HG02938 (cell line): ENCODE data around the gene PRXL2B.
"Not testable (repeated sequence)": the region's sequence is repeated elsewhere in the genome, so short reads cannot be mapped to it uniquely, and the experiment has no call there.

ENCODE experiments used
- ATAC-seq: cut with Tn5 transposase; IDR thresholded peaks from one replicate; pipeline ENCODE4 v1.9.1; 2021; ENCODE audit warnings: mild to moderate bottlenecking, moderate library complexity; ENCODE audit not compliant: unreplicated experiment

Gene PRXL2B

DNA sequence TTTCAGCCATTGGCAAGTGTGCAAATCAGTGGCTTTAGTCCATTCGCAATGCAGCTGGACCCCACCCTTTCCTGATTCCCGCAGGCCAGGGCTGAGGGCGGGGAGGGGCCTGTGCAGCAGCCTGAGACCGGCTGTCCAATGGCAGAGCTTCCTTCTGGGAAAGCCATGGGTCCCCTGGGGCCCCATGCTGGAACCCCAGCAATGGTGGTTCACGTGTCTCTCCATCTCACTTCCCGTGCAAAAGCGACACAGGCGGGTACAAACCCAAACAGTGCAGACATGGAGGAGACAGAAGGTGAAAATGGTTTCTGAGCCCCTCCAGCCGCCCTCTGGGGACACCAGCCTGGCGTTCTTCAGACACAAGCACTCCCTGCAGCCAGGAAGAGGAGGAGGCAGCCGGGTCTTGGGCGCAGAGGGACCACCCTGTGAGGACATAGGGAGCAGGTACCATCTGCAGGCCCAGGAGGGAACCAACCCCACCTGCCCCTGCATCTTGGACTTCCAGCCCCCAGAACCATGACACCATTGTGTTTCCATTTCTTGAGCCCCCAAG is 36.2 kb upstream of the PRXL2B start:
- ATAC-seq, result not testable (repeated sequence)

DNA sequence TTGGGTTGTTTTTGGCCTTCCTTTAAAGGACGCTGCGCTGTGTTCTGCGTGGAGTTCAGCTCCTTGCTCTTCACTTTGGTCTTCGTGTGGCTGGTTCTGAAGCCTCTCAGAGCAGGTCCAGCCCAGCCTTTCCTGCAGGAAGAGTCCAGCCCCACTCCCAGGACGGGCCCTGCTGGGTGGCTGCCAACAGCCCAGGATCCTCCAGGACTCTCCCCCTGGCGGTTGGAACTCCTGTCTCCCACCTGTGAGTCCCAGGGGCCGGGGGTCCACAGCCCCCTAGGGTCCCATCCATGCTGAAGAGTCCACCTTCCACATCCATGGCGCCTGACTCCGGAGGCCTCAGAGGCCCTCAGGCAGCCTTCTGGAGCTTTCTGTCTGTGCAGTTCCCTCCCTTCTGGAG is 35.0 kb upstream of the PRXL2B start:
- ATAC-seq, result not testable (repeated sequence)

DNA sequence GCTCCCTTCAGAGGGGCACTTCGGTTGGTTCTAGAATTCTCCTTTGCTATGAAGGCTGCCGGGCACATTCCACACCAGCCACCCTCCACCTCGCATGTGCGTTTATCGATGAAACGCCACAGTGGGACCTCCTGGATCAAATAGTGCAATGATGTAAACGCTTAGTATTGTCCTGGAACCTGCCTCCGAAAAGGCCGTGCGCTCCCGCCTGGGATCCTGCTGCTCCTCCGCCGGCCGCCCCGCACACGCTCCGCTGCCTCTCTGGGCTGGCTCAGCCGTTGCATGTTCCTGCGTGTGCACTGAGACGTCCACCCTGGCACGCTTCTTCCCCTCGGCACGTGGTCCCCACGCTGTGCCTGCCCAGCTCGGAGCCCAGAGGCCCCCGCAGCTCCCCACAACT is 34.4 kb upstream of the PRXL2B start:
- ATAC-seq, result no peak

DNA sequence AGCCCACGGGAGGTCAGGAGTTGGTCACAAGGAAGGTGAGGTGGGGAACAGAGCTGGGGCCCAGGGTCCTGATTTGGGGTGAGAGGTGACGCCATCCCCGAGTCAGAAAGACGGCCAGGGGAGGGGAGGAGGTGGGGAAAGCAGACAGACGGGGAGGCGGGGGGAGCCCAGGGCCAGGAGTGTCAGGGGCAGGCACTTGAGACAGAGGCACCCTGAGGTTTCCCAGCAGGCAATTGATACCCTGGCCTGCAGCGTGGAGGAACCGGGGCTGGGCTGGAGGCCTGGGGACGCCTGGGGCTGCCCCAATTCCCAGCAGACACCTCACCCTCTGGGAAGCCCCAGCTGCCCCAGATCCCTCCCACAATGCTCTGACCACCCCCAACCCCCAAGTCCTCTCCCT is 33.5 kb upstream of the PRXL2B start:
- ATAC-seq, result not testable (repeated sequence)

DNA sequence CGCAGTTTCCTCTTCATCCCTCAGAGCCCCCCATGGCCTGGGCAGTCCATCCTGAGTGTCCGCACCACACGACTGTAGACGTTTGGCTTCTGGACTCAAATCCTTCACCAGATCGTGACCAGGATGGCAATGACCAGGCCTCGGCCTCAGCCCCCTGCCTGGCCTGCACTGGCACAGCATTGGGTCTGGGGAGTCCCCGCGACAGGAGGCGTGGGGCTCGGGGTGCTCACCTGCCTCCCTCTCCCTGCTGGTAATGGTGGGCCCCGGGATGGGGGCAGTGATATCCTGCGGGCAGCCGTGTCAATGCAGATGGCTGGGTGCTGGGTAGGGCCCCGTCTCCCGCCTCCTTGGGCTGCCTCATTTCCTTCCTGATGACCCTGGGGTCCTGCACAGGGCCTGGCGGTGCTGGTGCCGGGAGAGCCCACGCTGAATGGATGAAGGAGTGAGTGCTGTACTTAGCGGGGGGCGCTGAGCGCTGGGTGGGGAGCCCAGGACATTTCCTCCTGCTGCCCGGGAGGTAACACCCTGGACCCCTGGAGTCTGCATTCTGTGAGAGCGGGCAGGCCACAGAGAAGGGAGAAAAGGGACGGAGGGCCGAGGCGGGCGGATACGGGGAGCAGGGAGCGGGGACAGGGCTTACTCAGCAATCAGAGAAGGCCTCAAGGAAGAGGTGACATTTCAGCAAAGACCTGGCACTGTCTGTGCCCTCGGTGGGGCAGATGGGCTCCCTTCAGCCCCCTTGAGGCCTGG is 32.5 kb upstream of the PRXL2B start:
- ATAC-seq, result no peak

DNA sequence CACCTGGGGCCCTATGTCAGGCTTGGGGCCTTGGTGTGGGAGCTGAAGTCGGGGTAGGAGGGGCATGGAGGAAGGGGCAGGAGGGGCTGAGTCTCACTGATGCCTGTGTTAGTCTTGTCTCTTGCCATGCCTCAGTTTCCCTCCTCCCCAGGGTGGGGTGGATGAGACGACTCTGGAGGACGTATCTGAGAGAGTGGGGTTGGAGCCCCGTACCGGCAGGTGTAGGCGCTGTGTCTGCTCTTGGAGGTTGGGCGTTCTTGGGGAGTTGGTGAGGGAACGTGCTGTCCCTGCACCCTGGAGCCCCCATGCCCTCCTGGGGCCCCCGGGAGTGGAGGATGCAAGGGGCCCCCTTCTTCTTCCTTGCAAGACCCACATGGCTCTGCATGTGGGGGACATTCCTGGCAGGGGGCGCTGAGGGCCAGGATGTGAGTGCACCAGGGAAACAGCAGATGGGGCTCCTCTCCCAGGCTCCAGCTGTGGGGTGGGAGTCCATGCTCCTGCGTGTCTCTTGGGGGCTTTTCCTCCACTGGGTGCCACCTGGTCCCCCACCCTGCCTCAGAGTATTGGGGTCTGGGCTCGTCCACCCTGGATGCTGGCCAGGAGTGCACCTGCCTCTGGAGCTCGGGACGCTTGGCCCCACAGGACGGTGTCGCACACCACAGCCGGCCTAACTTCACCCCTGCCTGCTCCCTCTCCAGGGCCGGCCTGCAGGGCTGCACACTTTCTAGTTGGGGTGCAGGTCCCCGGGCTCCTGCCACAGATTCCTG is 31.8 kb upstream of the PRXL2B start:
- ATAC-seq, result no peak

DNA sequence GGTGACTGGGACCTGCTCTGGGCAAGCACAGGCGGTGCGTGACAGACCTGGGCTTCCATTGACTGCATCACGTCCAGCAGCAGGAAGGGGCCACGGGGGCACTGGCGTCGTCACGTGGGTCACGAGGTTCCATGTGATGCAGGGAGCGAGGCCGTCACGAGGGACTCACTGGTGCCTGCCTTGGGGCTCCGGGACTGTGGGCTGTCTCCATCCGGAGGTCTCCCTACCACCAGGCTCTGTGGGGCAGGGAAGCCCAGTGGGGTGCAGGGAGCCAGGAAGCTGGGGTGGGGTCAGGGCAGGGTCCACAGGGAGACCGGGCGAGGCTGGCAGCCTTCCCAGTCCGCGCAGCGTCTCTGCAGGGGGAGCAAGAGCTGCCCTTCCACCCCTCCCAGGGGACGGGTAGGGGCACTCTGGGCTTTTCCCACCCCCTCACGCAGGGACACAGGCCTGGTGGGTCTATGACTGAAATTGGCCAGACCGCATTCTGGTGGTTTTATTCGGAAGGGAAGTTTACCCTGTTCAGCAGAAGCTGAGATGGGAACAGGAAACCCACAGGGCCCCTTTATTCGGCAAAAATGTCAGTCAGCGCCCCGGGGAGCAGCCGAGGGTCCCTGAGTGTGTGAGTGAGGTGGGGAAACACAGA is 30.8 kb upstream of the PRXL2B start:
- ATAC-seq, result peak; percentile 26

DNA sequence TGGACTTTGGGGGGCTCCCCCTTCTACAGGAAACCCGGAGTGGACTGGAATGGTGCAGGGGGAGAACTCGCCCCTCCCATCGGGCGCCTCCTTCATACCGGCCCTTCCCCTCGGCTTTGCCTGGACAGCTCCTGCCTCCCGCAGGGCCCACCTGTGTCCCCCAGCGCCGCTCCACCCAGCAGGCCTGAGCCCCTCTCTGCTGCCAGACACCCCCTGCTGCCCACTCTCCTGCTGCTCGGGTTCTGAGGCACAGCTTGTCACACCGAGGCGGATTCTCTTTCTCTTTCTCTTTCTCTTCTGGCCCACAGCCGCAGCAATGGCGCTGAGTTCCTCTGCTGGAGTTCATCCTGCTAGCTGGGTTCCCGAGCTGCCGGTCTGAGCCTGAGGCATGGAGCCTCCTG is 30.3 kb upstream of the PRXL2B start, which contains the start of gene TNFRSF14:
TNFRSF14 (plus strand) TSS at position 95 of the 401 bp plus-strand sequence; CDS start at position 389, 294 bp downstream.
- peak; percentile 53 for ATAC-seq

DNA sequence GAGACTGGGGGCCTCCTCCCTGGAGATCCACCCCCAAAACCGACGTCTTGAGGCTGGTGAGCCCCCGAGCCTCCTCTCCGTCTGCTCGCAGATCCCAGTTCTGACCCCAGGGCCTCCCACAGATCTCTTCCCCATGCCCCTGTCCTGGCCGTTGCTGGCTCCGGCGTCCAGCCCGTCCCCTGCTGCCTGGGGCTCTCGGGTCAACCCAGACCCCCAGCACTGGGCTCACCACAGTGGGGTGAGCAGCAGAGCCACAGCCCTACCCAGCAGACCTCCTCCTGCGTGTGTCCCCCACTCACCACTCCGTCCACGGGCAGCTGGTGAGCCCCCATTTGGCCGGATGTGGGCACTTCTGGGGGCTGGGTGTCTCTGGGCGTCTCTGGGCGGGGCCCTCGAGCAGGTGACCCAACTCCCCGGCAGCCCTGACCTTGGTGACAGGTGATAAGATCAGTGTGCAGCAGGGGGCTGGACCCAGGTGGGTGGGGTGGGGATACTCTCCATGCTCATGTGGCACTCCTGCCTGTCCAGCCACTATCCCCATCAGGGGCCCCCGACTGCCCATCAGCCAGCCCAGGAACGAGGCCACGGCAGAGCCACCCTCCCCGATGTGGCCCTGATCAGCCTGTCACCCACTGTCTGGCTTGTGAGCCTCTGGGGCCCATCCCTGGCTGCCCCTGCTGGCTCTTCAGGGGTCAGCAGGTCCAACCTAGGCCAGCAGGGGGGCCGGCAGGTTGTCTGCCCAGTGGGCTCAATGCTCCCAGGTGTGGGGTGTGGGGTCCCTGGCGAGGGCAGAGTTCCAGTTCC is 29.7 kb upstream of the PRXL2B start:
- peak; percentile 28 for ATAC-seq

DNA sequence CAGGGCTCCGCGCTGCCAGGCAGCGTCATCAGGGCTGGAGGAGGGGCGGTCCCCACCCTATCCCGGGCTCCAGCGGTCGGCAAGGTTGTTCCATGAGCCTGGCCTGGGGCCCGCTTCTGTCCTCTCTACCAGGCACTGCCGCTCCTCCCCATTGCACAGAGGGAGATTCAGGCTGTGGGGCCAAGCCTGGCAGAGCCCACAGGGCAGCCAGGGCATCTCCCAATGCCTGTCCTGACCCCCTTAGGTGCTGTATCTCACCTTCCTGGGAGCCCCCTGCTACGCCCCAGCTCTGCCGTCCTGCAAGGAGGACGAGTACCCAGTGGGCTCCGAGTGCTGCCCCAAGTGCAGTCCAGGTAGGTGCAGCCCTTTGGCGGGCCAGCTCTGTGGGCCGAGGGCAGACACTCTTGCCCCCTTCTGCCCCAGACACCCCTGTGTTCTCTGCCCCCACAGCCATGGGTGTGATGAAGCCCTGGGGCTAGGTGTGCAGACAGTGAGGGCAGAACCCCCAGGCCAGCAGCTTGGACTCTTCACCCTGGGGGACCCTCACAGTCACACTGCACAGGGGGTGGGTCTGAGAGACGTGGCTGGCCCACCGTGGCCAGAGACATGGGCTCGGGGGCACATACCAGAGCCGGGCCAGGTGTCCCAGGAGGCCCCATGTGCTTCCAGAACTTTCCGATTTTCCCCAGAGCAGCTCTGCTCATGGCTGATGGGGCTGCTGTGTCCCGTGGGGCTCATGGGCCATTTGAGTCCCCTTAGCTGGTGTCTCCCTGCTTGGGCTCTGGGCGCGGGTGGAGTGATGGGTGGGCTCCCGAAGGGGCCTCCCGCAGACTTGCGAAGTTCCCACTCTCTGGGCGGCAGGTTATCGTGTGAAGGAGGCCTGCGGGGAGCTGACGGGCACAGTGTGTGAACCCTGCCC is 28.8 kb upstream of the PRXL2B start:
- ATAC-seq, result no peak

DNA sequence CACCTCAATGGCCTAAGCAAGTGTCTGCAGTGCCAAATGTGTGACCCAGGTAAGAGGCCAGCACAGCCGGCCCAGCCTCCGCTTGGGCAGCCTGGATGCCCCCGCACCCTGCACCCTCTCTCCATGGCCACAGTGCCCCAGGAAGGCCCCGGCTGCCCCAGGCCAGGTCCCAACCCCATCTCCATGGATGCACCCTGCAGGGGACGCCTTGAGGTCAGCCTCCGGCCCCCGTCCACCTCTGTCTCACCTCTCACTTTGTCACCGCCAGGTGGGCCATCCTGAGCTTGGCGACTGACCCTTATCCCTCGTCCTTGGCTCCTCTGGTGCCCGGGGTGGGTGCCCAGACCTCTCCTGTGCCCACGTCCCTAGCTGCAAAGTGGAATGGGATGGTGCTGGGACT is 28.2 kb upstream of the PRXL2B start:
- ATAC-seq, result no peak

DNA sequence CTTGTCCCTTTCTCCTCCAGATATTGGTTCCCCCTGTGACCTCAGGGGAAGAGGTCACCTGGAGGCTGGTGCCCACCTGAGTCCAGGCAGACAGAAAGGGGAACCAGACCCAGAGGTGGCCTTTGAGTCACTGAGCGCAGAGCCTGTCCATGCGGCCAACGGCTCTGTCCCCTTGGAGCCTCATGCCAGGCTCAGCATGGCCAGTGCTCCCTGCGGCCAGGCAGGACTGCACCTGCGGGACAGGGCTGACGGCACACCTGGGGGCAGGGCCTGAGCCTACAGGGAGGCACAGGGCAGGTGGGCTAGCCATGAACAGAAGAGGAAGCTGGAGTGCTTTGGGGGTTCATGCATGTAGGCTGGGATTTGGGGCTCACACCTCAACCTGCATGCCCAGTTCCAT is 27.7 kb upstream of the PRXL2B start:
- no peak for ATAC-seq

DNA sequence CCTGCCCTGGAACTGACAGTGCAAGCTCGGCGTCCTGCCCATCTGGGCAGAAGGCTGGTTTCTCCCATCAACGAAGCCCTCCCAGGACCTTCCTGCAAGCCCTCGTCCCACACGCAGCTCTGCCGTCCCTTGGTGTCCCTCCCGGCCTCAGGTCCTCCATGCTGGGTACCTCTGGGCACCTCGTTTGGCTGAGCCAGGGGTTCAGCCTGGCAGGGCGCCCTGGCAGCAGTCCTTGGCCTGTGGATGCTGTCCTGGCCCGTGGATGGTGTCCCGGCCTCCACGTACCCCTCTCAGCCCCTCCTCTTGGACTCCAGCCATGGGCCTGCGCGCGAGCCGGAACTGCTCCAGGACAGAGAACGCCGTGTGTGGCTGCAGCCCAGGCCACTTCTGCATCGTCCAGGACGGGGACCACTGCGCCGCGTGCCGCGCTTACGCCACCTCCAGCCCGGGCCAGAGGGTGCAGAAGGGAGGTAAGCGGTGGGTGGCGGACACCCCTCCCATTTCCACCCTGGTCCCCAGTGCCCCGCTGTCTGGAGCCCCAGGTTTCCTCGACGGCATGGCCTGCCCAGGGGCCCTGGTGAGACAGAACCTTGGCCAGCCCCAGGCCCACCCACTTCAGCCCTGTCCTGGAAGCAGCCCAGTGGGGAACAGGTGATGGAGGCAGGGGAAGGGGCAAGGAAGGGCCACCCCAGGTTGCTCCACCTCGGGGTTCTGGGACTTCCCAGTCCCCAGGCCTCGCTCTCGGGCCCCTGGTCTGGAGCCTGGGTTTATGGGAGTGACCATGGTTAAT is 26.9 kb upstream of the PRXL2B start:
- ATAC-seq, result no peak

DNA sequence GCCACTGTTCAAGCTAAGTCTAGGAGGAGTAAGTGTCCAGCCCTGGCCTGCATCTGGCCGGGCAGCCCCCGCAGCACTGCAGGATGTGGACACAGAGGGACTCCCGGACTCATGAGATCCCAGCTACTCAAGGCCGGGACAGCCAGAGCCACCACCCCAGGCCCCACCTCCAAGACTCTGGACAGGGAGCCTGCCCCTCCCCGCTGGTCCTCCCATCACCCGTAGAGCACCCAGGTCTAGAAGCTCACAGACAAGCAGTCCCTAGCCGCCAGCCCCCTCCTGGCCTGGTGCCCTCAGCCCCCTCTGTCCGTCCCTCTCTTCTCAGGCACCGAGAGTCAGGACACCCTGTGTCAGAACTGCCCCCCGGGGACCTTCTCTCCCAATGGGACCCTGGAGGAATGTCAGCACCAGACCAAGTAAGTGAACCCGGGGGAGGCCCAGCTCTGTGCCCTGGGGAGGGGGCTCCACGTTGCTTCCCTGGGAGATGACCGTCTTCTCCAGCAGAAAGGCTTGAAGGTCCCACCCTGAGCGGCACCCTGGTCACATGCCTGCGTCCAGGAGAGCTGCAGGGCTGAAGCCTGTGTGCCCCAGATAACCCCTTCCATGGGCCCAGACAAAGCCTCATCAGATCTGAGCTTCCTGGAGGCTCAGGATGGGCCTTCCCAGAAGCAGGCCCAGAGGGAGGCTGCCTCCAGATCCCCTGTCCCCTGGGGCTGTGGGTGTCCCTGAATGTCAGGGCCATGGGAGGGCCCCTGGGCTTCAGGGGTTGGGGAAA is 26.1 kb upstream of the PRXL2B start:
- ATAC-seq, result no peak

DNA sequence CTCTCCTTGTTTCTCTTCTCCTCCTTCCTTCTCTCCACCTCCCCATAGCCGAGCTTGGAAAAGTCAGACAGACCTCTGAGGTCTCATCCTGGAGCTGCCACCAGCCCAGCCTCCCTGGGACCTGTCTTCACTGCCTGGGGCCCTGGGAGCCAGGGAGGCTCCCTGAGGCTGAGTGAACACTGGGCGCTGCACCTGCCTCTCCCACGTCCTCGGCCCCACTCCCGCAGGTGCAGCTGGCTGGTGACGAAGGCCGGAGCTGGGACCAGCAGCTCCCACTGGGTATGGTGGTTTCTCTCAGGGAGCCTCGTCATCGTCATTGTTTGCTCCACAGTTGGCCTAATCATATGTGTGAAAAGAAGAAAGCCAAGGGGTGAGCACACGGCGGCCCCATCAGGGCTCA is 25.1 kb upstream of the PRXL2B start:
- no peak for ATAC-seq

DNA sequence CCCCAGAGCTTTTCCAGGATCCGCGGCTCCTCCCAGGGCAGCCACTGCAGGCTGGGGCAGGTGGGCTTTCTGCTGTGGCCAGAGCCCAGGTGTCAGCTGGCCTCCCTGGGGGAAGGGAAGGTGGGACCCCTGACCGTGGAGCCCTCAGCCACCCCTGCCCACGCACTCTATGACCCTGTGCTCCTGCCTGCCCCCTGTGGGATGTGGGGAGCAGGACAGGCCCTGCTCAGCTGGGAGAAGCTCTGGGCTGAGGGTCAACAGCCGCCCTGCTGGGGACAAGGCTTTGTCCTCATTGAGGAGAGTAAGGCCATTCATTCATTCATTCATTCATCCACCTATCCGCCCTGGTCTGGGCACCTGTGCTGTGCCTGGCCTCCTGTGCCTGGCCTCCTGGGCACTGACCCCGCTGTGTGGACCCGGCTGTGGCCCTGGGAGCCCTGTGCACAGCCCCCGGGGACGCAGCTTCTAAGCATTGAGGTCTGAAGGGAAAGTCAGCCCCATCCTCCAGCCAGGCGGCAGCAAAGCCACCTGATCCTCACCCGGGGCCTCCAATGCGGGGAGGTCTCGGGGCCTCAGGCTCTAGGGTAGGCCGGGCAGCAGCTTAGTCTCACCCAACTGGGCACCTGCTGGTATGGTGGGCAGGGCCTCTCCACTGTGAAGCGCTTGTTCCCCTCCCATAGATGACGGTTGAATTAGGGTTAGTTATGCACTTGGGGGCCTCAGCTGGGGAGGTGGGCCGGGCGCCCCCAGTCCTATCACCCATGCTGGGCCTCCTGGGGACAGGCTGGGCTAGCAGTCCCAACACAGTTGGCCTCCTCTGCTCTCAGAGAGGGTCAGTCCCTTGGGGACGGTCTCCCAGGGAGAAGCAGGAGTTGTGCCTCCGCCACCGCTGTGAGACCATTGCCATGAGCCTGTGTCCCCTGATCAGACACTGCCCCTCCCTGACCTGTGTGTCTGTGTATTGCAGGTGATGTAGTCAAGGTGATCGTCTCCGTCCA is 24.4 kb upstream of the PRXL2B start:
- no peak for ATAC-seq

DNA sequence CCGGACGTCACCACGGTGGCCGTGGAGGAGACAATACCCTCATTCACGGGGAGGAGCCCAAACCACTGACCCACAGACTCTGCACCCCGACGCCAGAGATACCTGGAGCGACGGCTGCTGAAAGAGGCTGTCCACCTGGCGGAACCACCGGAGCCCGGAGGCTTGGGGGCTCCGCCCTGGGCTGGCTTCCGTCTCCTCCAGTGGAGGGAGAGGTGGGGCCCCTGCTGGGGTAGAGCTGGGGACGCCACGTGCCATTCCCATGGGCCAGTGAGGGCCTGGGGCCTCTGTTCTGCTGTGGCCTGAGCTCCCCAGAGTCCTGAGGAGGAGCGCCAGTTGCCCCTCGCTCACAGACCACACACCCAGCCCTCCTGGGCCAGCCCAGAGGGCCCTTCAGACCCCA is 23.4 kb upstream of the PRXL2B start:
- no peak for ATAC-seq
